NCI-H128 (cell line): Measurements from ENCODE around the gene INSM1.
A peak's percentile ranks its signal among the peaks of the same experiment; 100 is the strongest.
"Not testable (repeated sequence)": the region's sequence is repeated elsewhere in the genome, so short reads cannot be mapped to it uniquely, and the experiment has no call there.

Experiments used
- DNase-seq: peaks from one replicate; lab custom pipeline; 2025; ENCODE audit not compliant: unreplicated experiment; lab: John Stamatoyannopoulos, UW

Gene INSM1, protein sequence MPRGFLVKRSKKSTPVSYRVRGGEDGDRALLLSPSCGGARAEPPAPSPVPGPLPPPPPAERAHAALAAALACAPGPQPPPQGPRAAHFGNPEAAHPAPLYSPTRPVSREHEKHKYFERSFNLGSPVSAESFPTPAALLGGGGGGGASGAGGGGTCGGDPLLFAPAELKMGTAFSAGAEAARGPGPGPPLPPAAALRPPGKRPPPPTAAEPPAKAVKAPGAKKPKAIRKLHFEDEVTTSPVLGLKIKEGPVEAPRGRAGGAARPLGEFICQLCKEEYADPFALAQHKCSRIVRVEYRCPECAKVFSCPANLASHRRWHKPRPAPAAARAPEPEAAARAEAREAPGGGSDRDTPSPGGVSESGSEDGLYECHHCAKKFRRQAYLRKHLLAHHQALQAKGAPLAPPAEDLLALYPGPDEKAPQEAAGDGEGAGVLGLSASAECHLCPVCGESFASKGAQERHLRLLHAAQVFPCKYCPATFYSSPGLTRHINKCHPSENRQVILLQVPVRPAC

GRCh38 chr20:20367575-20368417, at the start of gene INSM1:
INSM1 (plus strand) TSS chr20:20368104; CDS start chr20:20368268, 164 bp downstream.
- peak; percentile 98 for DNase-seq

DNA sequence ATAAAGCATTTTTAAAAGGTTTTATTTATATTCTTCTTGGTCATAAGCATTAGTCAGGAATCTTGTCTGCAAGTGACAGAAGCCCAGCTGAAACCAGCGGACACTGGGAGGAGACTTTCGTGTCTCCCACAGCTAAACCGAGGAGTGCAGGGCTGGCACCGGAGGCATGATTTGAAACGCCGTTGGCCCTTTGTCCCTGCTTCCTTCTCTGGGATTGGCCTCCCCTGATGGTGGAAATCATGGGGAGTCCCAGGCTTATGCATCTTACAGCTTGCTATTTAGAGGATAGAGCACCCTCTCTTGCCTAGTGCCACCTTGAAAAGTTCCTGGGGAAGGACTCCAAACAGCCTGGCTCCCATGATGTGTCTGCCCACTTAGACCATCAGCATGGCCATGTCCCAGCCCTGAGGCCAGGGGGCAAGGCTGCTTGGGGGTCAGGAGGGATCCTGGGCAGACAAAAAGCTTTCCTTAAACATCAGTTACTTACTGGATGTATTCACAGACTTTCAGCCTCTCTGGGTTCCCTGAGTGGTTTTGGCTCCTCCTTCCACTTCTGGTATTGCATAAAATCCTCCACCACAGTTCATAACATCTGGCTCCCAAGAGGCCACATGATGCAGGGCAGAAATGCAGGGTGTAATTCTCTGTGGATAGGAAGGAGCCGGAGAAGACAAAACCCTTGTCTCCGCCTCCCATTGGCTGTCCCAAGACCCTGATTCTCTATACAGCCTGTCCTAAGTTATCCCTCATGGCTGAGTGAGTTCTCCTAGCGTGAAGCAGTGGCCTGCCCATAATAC, 49.3 kb upstream of the INSM1 start:
- no peak for DNase-seq

DNA sequence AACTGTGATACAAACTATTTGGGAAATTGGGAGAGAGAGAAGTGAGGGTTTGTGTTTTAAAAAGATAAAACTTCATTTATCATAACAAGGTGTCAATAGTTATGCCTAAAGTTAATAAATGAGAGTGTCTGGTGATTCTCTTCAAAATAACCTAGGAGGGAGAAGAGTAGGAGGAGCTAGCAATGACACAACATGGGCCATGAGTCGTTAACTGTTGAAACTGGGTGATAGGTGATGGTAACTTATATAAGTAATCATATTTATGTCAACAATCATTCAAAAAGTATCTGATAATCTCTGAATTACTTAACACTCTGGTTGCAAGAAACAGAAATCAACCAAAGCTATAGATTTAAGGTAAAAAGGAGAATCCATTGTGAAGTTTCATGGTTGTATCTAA, 46.8 kb upstream of the INSM1 start:
- no peak for DNase-seq

DNA sequence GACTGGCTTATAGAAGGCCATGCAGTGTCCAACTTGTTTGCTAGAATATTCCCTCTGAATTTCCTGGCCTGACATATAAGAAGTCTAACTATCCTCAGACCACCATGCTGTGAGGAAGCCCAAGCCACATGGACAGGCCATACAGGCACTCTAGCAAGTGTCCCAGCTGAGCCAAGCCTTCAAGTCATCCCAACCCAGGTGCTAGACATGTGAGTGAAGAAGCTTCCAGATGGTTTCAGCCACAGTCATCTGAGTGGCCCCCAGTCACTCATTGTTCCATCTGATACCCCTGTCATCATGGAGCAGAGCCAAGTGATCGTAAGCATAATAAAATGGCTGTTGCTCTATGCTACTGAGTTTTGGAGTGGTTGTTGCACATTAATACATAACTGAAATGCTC, 46.0 kb upstream of the INSM1 start:
- no peak for DNase-seq

DNA sequence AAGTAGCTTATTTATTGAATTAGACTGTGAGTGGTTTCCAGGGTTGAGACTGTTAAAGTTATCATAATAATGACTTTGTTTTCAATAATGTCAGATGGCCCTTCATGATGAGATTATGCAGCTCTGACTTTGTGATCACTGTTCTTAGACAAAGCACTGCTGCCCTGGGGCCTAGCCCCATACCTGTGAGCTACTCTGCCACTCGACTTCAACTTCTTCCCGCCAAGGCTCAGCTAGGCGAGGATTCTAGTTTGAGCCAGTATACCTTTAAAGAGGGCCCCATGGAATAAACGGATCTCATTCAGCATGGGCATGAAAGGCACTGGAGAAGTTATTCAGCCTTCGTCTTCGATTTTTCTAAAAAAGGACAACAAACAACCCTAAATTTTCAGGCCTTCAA, 45.0 kb upstream of the INSM1 start:
- no peak for DNase-seq

DNA sequence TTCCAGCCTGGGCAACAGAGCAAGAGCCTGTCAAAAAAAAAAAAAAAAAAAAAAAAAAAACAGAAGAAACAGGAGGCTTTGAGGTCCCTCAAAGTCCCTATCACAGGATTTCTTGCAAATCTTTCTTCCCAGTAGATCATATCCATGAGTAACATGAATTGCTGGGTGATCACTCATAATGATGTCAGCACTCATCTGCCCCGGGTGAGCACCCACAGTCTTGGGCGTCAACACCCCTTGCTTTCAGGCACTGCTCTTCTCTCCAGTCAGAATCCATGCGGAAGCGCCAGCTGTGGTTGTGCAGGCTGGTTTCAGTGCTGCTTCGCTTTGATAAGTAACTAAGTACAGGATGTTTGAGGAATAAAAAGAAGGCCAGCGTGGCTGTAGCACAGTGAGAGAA, 40.2 kb upstream of the INSM1 start:
- DNase-seq = no peak

GRCh38 chr20:20329564-20329963, 38.3 kb upstream of the INSM1 start:
- DNase-seq = no peak

DNA sequence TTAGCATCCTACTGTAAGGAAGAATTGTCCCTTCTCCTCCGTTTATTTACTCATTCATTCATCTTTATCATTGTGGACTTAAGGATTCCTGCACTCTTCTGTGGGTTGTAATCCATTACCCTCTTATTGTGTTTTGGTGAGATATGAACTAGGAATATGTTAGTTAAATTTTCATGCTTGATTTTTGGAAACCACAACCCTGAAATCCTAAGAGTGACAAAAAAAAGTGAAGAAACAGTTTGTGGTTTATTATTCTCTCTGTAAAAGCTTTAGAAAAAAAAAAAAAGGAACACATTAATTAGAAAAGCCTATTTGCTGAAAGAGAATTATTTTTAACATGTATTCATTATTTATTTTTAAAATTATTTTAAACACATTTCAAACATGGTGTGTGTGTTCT, 36.7 kb upstream of the INSM1 start:
- no peak for DNase-seq

- DNase-seq = no peak
Measured at GRCh38 chr20:20331817-20332216, 36.1 kb upstream of the INSM1 start.

DNA sequence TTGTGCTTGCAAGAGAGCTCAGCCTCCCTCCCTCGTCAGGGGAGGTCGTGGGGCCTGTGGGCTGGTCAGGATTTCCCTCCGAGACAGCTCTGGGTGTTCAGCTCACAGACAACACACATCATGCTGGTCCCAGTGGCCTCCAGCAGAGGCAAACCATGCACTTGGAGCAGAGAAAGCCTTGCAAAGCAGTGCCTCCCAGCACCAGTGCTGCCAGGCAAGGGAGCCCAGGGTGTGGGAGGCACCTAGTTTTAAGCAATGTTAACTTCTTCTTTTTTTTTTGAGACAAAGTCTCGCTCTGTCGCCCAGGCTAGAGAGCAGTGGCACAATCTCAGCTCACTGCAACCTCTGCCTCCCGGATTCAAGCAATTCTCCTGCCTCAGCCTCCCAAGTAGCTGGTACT, 34.0 kb upstream of the INSM1 start:
- no peak for DNase-seq

- DNase-seq = no peak
Measured at GRCh38 chr20:20334489-20334888, 33.4 kb upstream of the INSM1 start.

- no peak for DNase-seq
Measured at GRCh38 chr20:20338133-20338730, 29.7 kb upstream of the INSM1 start.

DNA sequence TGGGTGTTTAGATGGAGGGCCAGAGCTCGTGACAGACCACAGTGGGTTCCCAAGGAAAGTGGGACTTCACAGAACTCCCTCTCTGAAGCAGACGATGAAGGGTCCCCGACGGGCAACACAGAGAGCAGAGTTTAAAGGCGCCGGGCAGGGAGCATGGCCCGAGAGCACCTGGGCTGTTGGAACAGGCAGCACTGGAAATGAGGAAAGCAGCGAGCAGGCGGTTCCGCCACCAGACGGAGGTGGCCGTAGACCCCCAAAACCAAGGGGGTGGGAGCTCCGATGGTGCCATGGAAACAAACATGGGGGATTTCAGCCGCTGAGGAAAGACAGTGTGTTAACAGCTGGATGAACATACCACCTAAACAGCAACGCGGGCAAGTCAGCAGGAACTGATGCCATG, 27.5 kb upstream of the INSM1 start:
- no peak for DNase-seq

DNA sequence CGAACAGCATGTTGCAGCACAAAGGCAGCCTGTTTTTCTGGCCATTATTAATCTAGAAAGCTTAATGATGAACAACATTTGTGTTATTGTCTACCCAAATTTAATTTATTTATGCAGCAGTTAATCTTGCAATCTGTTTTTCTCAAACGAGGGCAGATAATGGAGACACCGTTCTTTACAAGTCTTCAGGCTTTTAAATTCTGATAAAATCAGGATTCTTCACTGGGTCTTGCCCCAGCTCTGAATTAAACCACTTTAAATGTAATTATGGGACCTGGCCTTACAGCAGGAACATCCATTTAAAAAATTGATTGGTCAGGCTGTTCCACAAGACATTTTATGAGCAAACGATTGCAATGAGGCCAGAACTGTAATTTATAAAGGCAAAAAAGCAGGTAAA, 26.5 kb upstream of the INSM1 start:
- no peak for DNase-seq

DNA sequence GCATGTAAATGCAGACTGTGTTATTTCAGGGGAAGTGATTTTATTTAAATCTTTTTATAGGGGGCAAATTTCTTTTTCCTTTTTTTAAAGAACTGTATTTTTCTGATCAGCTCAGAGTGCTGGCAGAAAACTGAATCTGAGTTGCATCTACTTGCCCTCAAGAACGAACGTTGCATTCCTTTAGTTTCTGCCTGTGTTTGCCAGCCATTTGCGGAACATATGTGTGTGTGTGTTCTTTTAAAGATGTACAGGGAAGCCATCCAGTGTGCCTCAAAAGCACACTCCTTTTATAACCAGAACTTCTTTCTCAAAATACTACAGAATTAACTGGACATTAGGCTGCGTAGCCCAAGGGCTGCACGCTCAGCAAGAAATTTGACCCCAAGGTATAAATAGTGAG, 25.8 kb upstream of the INSM1 start:
- DNase-seq = no peak

- DNase-seq = no peak
Measured at GRCh38 chr20:20343932-20344331, 24.0 kb upstream of the INSM1 start.

- no peak for DNase-seq
Measured at GRCh38 chr20:20344476-20344875, 23.4 kb upstream of the INSM1 start.

DNA sequence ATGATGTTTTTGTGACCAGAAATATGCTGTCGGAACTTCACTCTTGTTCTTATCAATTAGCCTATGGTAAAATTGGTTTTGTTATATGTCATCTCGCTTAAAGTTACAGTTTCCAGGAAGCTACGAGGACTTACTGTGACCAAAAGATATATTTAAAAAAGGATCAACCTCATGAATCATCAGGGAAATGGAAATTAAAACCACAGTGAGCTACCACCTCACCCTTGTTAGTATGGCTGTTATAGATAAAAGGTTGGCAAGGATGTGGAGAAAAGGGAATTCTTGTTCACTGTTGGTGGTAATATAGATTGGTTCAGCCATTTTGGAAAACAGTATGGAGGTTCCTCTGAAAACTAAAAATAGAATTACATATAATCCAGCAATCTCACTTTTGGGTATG, 14.3 kb upstream of the INSM1 start:
- no peak for DNase-seq

GRCh38 chr20:20355503-20355902, 12.4 kb upstream of the INSM1 start:
- DNase-seq = not testable (repeated sequence)

GRCh38 chr20:20358801-20359200, 9.1 kb upstream of the INSM1 start:
- DNase-seq = no peak

- no peak for DNase-seq
Measured at GRCh38 chr20:20359628-20360027, 8.3 kb upstream of the INSM1 start.
